CD4-positive, alpha-beta memory T cell (primary cell): Measurements from ENCODE around the gene CXCL3. TPM values are rescaled to one million over a fixed set of nuclear protein-coding genes. Genes with fewer than 3 reads are reported as not detected.

ENCODE experiments used
- CTCF ChIA-PET: fragments of 350-600 bp; sonication (Branson Sonifier 250); formaldehyde crosslinking; loops from one replicate; lab custom pipeline; 2021; ENCODE audit warnings: inconsistent platforms; ENCODE audit not compliant: partially characterized antibody; lab: Charles Lee
- POLR2A ChIA-PET: fragments of 350-600 bp; sonication (Branson Sonifier 250); formaldehyde crosslinking; loops from one replicate; lab custom pipeline; 2021; ENCODE audit not compliant: partially characterized antibody; lab: Charles Lee
- DNase-seq, 5 donors: peaks; one replicate each; pipeline versions ENCODE4 v3.0.0 to v3.0.0-alpha.2; 2020 to 2022; ENCODE audit warnings: mixed read lengths in 1 of 5
- H3K27ac ChIP-seq: one replicate; pipeline ENCODE4 v1.7.0; 2013; ENCODE audit warnings: low read depth, low read length
- H3K27me3 ChIP-seq: 2 replicates; pipeline ENCODE4 v1.7.0; 2013; ENCODE audit warnings: mild to moderate bottlenecking, low read length, moderate library complexity; ENCODE audit not compliant: insufficient read depth
- H3K36me3 ChIP-seq: 2 replicates; pipeline ENCODE4 v1.7.0; 2013; ENCODE audit warnings: mild to moderate bottlenecking, low read length, moderate library complexity; ENCODE audit not compliant: insufficient read depth
- H3K4me1 ChIP-seq: 2 replicates; pipeline ENCODE4 v1.7.0; 2013; ENCODE audit warnings: mild to moderate bottlenecking, low read length, moderate library complexity; ENCODE audit not compliant: insufficient read depth
- H3K4me3 ChIP-seq, 2 donors: one replicate each; pipeline ENCODE4 v1.7.0; 2013; ENCODE audit warnings: low read length in 2 of 2, mild to moderate bottlenecking in 1 of 2
- H3K9me3 ChIP-seq, 2 donors: one replicate each; pipeline ENCODE4 v1.7.0; 2013; ENCODE audit warnings: low read length in 2 of 2, control low read depth in 1 of 2; ENCODE audit not compliant: control insufficient read depth in 1 of 2
- H3K27ac Mint-ChIP-seq, 7 donors: one replicate each; pipeline ENCODE4 v1.8.0; 2020 to 2021; ENCODE audit warnings: mixed read lengths in 7 of 7, mild to moderate bottlenecking in 6 of 7, inconsistent platforms in 3 of 7, moderate library complexity in 3 of 7
- H3K27me3 Mint-ChIP-seq, 2 donors: one replicate each; pipeline ENCODE4 v1.8.0; 2020 to 2021; ENCODE audit warnings: mixed read lengths in 2 of 2
- H3K36me3 Mint-ChIP-seq, 2 donors: one replicate each; pipeline ENCODE4 v1.8.0; 2020 to 2021; ENCODE audit warnings: mixed read lengths in 2 of 2, inconsistent platforms in 1 of 2, mild to moderate bottlenecking in 1 of 2
- H3K4me1 Mint-ChIP-seq, 4 donors: one replicate each; pipeline ENCODE4 v1.8.0; 2020 to 2021; ENCODE audit warnings: mixed read lengths in 4 of 4, mild to moderate bottlenecking in 1 of 4
- H3K4me3 Mint-ChIP-seq, 8 donors: one replicate each; pipeline ENCODE4 v1.8.0; 2020 to 2021; ENCODE audit warnings: mixed read lengths in 8 of 8, mild to moderate bottlenecking in 7 of 8, moderate library complexity in 6 of 8, inconsistent platforms in 3 of 8
- H3K9me3 Mint-ChIP-seq, 8 donors: one replicate each; pipeline ENCODE4 v1.8.0; 2020 to 2021; ENCODE audit warnings: mixed read lengths in 8 of 8, mild to moderate bottlenecking in 5 of 8, inconsistent platforms in 3 of 8, moderate library complexity in 1 of 8
- intact Hi-C: fragments of 100-400 bp; cut with micrococcal nuclease; formaldehyde crosslinking; loops from one replicate; pipeline ENCODE4 v1.15.1; 2023
- polyA plus RNA-seq, 2 donors: library from polyadenylated mRNA; unstranded; fragments of 300-500 nt; fragmentation: Illumina TruSeq; gene quantifications; one replicate each; pipeline ENCODE4 v1.2.3, GENCODE V29; 2021
- total RNA-seq, 2 experiments: library from RNA; stranded (reverse); gene quantifications; one replicate each; pipeline ENCODE4 v1.2.3, GENCODE V29; 2021

The CXCL3 gene
- total and polyA plus RNA-seq, 4 experiments from 2014 or later = not detected

GRCh38 chr4:73989031-73989430 is 49.5 kb downstream of the CXCL3 start:
- no peak overlapping the region for H3K4me3 ChIP-seq
- DNase-seq = no peak
- POLR2A ChIA-PET = no interaction called here
- H3K9me3 ChIP-seq = no peaks in the 10 kb centered on the region
- Mint-ChIP-seq H3K4me1 (no peaks in the 10 kb centered on the region), H3K27ac (no peak overlapping the region), H3K9me3 (no peaks in the 10 kb centered on the region), H3K36me3 (no peaks in the 10 kb centered on the region), H3K27me3 (peaks cover 0 to 2% of the 10 kb centered on the region in 2 donors), H3K4me3 (no peak overlapping the region)
- no peaks in the 10 kb centered on the region for H3K36me3 ChIP-seq
- intact Hi-C loops = no loop called here
- H3K27ac ChIP-seq = no peak overlapping the region
- no peaks in the 10 kb centered on the region for H3K4me1 ChIP-seq
- no peaks in the 10 kb centered on the region for H3K27me3 ChIP-seq
- CTCF ChIA-PET = no interaction called here

- H3K4me1 Mint-ChIP-seq = no peaks in the 10 kb centered on the region
- no peak within 1 kb of the TSS for H3K4me3 ChIP-seq
- H3K9me3 ChIP-seq = no peaks in the 10 kb centered on the region
- no peak within 1 kb of the TSS for H3K27ac ChIP-seq
- no peaks in the 10 kb centered on the region for H3K27me3 ChIP-seq
- H3K27ac Mint-ChIP-seq = no peak within 1 kb of the TSS
- intact Hi-C loops = no loop called here
- H3K4me1 ChIP-seq = no peaks in the 10 kb centered on the region
- H3K9me3 Mint-ChIP-seq = peaks cover 0 to 2% (median 0%) of the 10 kb centered on the region in 8 donors
- H3K4me3 Mint-ChIP-seq = no peak within 1 kb of the TSS
- ChIA-PET CTCF (no interaction called here), POLR2A (no interaction called here)
- peaks cover 1 to 2% of the 10 kb centered on the region in 2 donors for H3K27me3 Mint-ChIP-seq
- no peak for DNase-seq
- no peaks in the 10 kb centered on the region for H3K36me3 Mint-ChIP-seq
- no peaks in the 10 kb centered on the region for H3K36me3 ChIP-seq
Observed at GRCh38 chr4:73988061-73988460, 50.4 kb downstream of the CXCL3 start, which contains the start of gene PPBP. Gene PPBP (minus strand): TSS chr4:73988190. CDS start chr4:73988103, 87 bp downstream.

Other genes with a start within 250 kb of the CXCL3 start
- not detected for gene CXCL6, start 202.0 kb downstream of the CXCL3 start, total RNA-seq
- gene CXCL6, start 202.0 kb downstream of the CXCL3 start, polyA plus RNA-seq = not detected
- not detected for gene PF4V1, start 185.4 kb downstream of the CXCL3 start, total RNA-seq
- gene PF4V1, start 185.4 kb downstream of the CXCL3 start, polyA plus RNA-seq = not detected
- not detected for gene CXCL1, start 169.3 kb downstream of the CXCL3 start, total RNA-seq
- gene CXCL1, start 169.3 kb downstream of the CXCL3 start, polyA plus RNA-seq = not detected
- gene PF4, start 56.7 kb downstream of the CXCL3 start, total RNA-seq = not detected
- gene PF4, start 56.7 kb downstream of the CXCL3 start, polyA plus RNA-seq = under 1 TPM in 1 of 2 donors, not detected in 1; 0.77 TPM
- gene PPBP, start 50.5 kb downstream of the CXCL3 start, total RNA-seq = not detected
- gene PPBP, start 50.5 kb downstream of the CXCL3 start, polyA plus RNA-seq = under 1 TPM in 1 of 2 donors, not detected in 1; 0.40 TPM
- gene CXCL5, start 40.0 kb downstream of the CXCL3 start, total RNA-seq = not detected
- not detected for gene CXCL5, start 40.0 kb downstream of the CXCL3 start, polyA plus RNA-seq
- gene CXCL2, start 60.5 kb upstream of the CXCL3 start, total RNA-seq = under 1 TPM in 1 of 2 experiments, not detected in 1; 0.42 TPM
- not detected for gene CXCL2, start 60.5 kb upstream of the CXCL3 start, polyA plus RNA-seq
- gene MTHFD2L, start 119.4 kb upstream of the CXCL3 start, total RNA-seq = 1 to 10 TPM; 7.5 to 7.6 TPM
- 1 to 10 TPM; 3.6 to 4.5 TPM for gene MTHFD2L, start 119.4 kb upstream of the CXCL3 start, polyA plus RNA-seq